Astrocyte of the cerebellum (primary cell): ENCODE measurements around the gene IL12RB2.

Source experiments
- DNase-seq: peaks from one replicate; pipeline ENCODE4 v3.0.0-alpha.2; 2011; ENCODE audit warnings: low read depth
- H3K4me3 ChIP-seq: 2 replicates; pipeline ENCODE4 v1.5.1; 2011; ENCODE audit warnings: mild to moderate bottlenecking, low read depth, low read length, moderate library complexity
- CTCF ChIP-seq: IDR thresholded peaks from 2 replicates; pipeline ENCODE4 v1.5.1; 2012; ENCODE audit warnings: low read length, low read depth, moderate library complexity, mild to moderate bottlenecking; ENCODE audit errors: missing control alignments
- in situ Hi-C: cut with HindIII; loops from 2 replicates; pipeline ENCODE4 v1.10.0; 2017; ENCODE audit warnings: low sequenced_read_pairs

Gene IL12RB2

GRCh38 chr1:67316918-67317317 is 9.2 kb downstream of the IL12RB2 start:
- no peak for DNase-seq
- TF ChIP-seq CTCF: no peak
- no peak overlapping the region for H3K4me3 ChIP-seq
- in situ Hi-C loops: loop anchor here (5.0 kb wide), 1 partner anchor 105 kb away; no protein-coding TSS in a partner anchor

GRCh38 chr1:67317803-67318202 is 10.1 kb downstream of the IL12RB2 start:
- in situ Hi-C loops: loop anchor here (5.0 kb wide), 1 partner anchor 106 kb away; no protein-coding TSS in a partner anchor
- no peak for DNase-seq
- no peak overlapping the region for H3K4me3 ChIP-seq
- no peak for TF ChIP-seq CTCF

GRCh38 chr1:67322442-67322841 is 14.8 kb downstream of the IL12RB2 start:
- H3K4me3 ChIP-seq: no peak overlapping the region
- DNase-seq: no peak
- in situ Hi-C loops: no loop called here
- no peak for TF ChIP-seq CTCF

GRCh38 chr1:67323087-67323486 is 15.4 kb downstream of the IL12RB2 start:
- no peak for TF ChIP-seq CTCF
- in situ Hi-C loops: no loop called here
- DNase-seq: no peak
- no peak overlapping the region for H3K4me3 ChIP-seq

GRCh38 chr1:67324068-67324467 is 16.4 kb downstream of the IL12RB2 start:
- TF ChIP-seq CTCF: no peak
- DNase-seq: no peak
- no peak overlapping the region for H3K4me3 ChIP-seq
- in situ Hi-C loops: no loop called here

GRCh38 chr1:67327864-67328466 is 20.3 kb downstream of the IL12RB2 start:
- DNase-seq: no peak
- in situ Hi-C loops: no loop called here
- no peak overlapping the region for H3K4me3 ChIP-seq
- TF ChIP-seq CTCF: no peak
